GM15510 (cell line): ENCODE measurements around the gene SLCO3A1.

Experiments used
- POLR2A ChIP-seq: IDR thresholded peaks from 3 replicates; pipeline ENCODE4 v1.6.1; 2011; ENCODE audit warnings: borderline replicate concordance; ENCODE audit not compliant: insufficient read length; ENCODE audit errors: extremely low read depth

The SLCO3A1 gene

GRCh38 chr15:91909111-91909510 lies 55.6 kb downstream of the SLCO3A1 start:
- TF ChIP-seq POLR2A, result no peak

GRCh38 chr15:91909574-91909973 lies 56.1 kb downstream of the SLCO3A1 start:
- no peak for TF ChIP-seq POLR2A

- TF ChIP-seq POLR2A, result no peak
Measured at GRCh38 chr15:91911844-91912243, 58.3 kb downstream of the SLCO3A1 start.

- TF ChIP-seq POLR2A, result no peak
Measured at GRCh38 chr15:91912336-91912735, 58.8 kb downstream of the SLCO3A1 start.

GRCh38 chr15:91913560-91913959 lies 60.1 kb downstream of the SLCO3A1 start:
- TF ChIP-seq POLR2A, result no peak

GRCh38 chr15:91915576-91915975 lies 62.1 kb downstream of the SLCO3A1 start:
- no peak for TF ChIP-seq POLR2A

GRCh38 chr15:91916051-91916450 lies 62.5 kb downstream of the SLCO3A1 start:
- TF ChIP-seq POLR2A, result no peak

- no peak for TF ChIP-seq POLR2A
Measured at GRCh38 chr15:91917686-91918360, 64.3 kb downstream of the SLCO3A1 start.

GRCh38 chr15:91919014-91919534 lies 65.6 kb downstream of the SLCO3A1 start:
- no peak for TF ChIP-seq POLR2A

- no peak for TF ChIP-seq POLR2A
Measured at GRCh38 chr15:91921188-91921842, 67.8 kb downstream of the SLCO3A1 start.

GRCh38 chr15:91921843-91922198 lies 68.3 kb downstream of the SLCO3A1 start:
- TF ChIP-seq POLR2A, result no peak

GRCh38 chr15:91922646-91923547 lies 69.4 kb downstream of the SLCO3A1 start:
- TF ChIP-seq POLR2A, result no peak

- no peak for TF ChIP-seq POLR2A
Measured at GRCh38 chr15:91924183-91924582, 70.7 kb downstream of the SLCO3A1 start.

- no peak for TF ChIP-seq POLR2A
Measured at GRCh38 chr15:91924837-91925495, 71.5 kb downstream of the SLCO3A1 start.

- no peak for TF ChIP-seq POLR2A
Measured at GRCh38 chr15:91925794-91926193, 72.3 kb downstream of the SLCO3A1 start.

- TF ChIP-seq POLR2A, result no peak
Measured at GRCh38 chr15:91926908-91927270, 73.4 kb downstream of the SLCO3A1 start.

- TF ChIP-seq POLR2A, result no peak
Measured at GRCh38 chr15:91927585-91927984, 74.1 kb downstream of the SLCO3A1 start.
